K562 (cell line): ENCODE measurements around the gene KLK1. TPM values are rescaled to one million over a fixed set of nuclear protein-coding genes. Genes with fewer than 3 reads are reported as not detected.
A peak's percentile ranks its signal among the peaks of the same experiment; 100 is the strongest.

Source experiments
- ESRRA ChIP-seq: fragments of 450-650 bp; IDR thresholded peaks from 2 replicates; pipeline ENCODE4 v1.6.1; 2014; ENCODE audit warnings: low read depth, mild to moderate bottlenecking, moderate library complexity, borderline replicate concordance
- ETS2 ChIP-seq: IDR thresholded peaks from 2 replicates; pipeline ENCODE4 v1.6.1; 2016; ENCODE audit warnings: borderline replicate concordance, missing genetic modification characterization, mild to moderate bottlenecking, moderate library complexity, missing compliant biosample characterization; ENCODE audit not compliant: poor library complexity, severe bottlenecking
- MAFF ChIP-seq: IDR thresholded peaks from 2 replicates; pipeline ENCODE4 v1.6.1; 2012; ENCODE audit warnings: low read length, improper control_type of control experiment
- NELFE ChIP-seq: IDR thresholded peaks from 2 replicates; pipeline ENCODE4 v1.6.1; 2011; ENCODE audit warnings: mild to moderate bottlenecking; ENCODE audit not compliant: insufficient read depth, insufficient read length
- PHB2 ChIP-seq: fragments of 450-650 bp; IDR thresholded peaks from 2 replicates; pipeline ENCODE4 v1.6.1; 2017; ENCODE audit warnings: low read depth
- PKNOX1 ChIP-seq: fragments of 450-650 bp; IDR thresholded peaks from 2 replicates; pipeline ENCODE4 v1.6.1; 2016
- PPARD ChIP-seq: fragments of 250-450 bp; sonication (Bioruptor Pico); IDR thresholded peaks from 2 replicates; pipeline ENCODE4 v1.8.0; 2022; ENCODE audit warnings: inconsistent platforms, mild to moderate bottlenecking, moderate library complexity
- RBM15 ChIP-seq: fragments of 200-400 bp; formaldehyde crosslinking; IDR thresholded peaks from 2 replicates; pipeline ENCODE4 v1.6.1; 2018; ENCODE audit warnings: mild to moderate bottlenecking, low read length, moderate library complexity; ENCODE audit not compliant: insufficient read depth
- YBX1 ChIP-seq: fragments of 450-650 bp; IDR thresholded peaks from 2 replicates; pipeline ENCODE4 v1.7.1; 2016; ENCODE audit warnings: mild to moderate bottlenecking
- polyA plus RNA-seq, 8 experiments: library from polyadenylated mRNA; depleted of rRNA in 4 of 8; stranded (reverse) in 5 of 8; unstranded in 3 of 8; fragments of >200 nt; fragmentation: Nextera tagmentation in 2 of 8; fragmentation: Illumina TruSeq in 1 of 8; extraction: Ambion mirVana in 2 of 8; extraction: Trizol in 1 of 8; gene quantifications; 2 replicates each; pipeline versions ENCODE4 v1.2.1 to v1.2.3, GENCODE V29; 2011 to 2014; ENCODE audit warnings: inconsistent platforms in 1 of 8, missing spikeins in 1 of 8
- total RNA-seq, 7 experiments: library from RNA; depleted of rRNA in 6 of 7; stranded (reverse); fragments of >200 nt in 6 of 7; fragmentation: Illumina TruSeq in 2 of 7; extraction: Trizol in 2 of 7; gene quantifications; 2 replicates each; pipeline versions ENCODE4 v1.2.1 to v1.2.3, GENCODE V29; 2011 to 2021; ENCODE audit warnings: low replicate concordance in 1 of 7
- TF ChIP-seq, protein P1 (sequence below): fragments of 450-650 bp; IDR thresholded peaks from 2 replicates; pipeline ENCODE4 v1.6.1; 2016; ENCODE audit warnings: low read depth
- TF ChIP-seq, protein P2 (sequence below): fragments of 450-650 bp; formaldehyde crosslinking; IDR thresholded peaks from 2 replicates; pipeline ENCODE4 v1.4.0; 2020; ENCODE audit warnings: mild to moderate bottlenecking, moderate library complexity
- TF ChIP-seq, protein P3 (sequence below): fragments of 150-350 bp; conservative IDR thresholded peaks from 2 replicates; pipeline ENCODE4 v1.6.1; 2014; ENCODE audit warnings: low read length
- TF ChIP-seq, protein P4 (sequence below), 2 experiments: fragments of 450-650 bp in 1 of 2; sonication (generic) in 1 of 2; formaldehyde crosslinking in 1 of 2; IDR thresholded peaks in 1 of 2; conservative IDR thresholded peaks in 1 of 2; 2 replicates each; pipeline versions ENCODE4 v1.6.1 to v1.8.1; 2016 to 2023; ENCODE audit warnings: mild to moderate bottlenecking in 2 of 2, moderate library complexity in 2 of 2, inconsistent platforms in 1 of 2, missing genetic modification reagents in 1 of 2

The KLK1 gene
- total and polyA plus RNA-seq, 9 of the 15 experiments (the other 6 are each of a cell fraction or from before 2014, with no cell fraction given) = 0.87 to 15.4 (median 9.1) TPM

DNA sequence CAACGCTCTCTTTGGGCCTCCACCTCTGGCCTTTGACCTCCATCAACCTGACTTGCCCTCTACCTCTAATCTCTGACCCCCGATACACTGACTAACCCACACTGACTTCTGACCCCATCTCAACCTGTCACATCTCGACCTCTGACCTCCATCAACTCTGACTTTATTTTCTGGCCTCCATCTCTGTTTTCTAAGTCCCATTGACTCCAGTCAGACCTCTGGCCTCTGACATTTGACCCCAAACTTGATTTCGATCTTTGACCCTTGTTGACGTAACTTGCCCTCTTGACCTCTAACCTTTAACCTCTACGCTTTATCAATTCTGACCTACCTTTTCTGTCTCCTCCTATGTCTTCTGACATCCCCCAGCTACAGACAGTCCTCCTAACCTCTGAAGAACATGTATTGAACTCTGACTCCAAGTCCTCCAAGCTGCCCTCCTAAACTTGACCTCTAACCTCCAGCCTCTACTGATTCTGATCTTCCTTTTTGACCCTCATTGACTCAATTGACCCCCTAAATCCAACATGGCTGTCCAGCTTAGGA, 32.6 kb downstream of the KLK1 start (continued):
- TF ChIP-seq, protein P1, sequence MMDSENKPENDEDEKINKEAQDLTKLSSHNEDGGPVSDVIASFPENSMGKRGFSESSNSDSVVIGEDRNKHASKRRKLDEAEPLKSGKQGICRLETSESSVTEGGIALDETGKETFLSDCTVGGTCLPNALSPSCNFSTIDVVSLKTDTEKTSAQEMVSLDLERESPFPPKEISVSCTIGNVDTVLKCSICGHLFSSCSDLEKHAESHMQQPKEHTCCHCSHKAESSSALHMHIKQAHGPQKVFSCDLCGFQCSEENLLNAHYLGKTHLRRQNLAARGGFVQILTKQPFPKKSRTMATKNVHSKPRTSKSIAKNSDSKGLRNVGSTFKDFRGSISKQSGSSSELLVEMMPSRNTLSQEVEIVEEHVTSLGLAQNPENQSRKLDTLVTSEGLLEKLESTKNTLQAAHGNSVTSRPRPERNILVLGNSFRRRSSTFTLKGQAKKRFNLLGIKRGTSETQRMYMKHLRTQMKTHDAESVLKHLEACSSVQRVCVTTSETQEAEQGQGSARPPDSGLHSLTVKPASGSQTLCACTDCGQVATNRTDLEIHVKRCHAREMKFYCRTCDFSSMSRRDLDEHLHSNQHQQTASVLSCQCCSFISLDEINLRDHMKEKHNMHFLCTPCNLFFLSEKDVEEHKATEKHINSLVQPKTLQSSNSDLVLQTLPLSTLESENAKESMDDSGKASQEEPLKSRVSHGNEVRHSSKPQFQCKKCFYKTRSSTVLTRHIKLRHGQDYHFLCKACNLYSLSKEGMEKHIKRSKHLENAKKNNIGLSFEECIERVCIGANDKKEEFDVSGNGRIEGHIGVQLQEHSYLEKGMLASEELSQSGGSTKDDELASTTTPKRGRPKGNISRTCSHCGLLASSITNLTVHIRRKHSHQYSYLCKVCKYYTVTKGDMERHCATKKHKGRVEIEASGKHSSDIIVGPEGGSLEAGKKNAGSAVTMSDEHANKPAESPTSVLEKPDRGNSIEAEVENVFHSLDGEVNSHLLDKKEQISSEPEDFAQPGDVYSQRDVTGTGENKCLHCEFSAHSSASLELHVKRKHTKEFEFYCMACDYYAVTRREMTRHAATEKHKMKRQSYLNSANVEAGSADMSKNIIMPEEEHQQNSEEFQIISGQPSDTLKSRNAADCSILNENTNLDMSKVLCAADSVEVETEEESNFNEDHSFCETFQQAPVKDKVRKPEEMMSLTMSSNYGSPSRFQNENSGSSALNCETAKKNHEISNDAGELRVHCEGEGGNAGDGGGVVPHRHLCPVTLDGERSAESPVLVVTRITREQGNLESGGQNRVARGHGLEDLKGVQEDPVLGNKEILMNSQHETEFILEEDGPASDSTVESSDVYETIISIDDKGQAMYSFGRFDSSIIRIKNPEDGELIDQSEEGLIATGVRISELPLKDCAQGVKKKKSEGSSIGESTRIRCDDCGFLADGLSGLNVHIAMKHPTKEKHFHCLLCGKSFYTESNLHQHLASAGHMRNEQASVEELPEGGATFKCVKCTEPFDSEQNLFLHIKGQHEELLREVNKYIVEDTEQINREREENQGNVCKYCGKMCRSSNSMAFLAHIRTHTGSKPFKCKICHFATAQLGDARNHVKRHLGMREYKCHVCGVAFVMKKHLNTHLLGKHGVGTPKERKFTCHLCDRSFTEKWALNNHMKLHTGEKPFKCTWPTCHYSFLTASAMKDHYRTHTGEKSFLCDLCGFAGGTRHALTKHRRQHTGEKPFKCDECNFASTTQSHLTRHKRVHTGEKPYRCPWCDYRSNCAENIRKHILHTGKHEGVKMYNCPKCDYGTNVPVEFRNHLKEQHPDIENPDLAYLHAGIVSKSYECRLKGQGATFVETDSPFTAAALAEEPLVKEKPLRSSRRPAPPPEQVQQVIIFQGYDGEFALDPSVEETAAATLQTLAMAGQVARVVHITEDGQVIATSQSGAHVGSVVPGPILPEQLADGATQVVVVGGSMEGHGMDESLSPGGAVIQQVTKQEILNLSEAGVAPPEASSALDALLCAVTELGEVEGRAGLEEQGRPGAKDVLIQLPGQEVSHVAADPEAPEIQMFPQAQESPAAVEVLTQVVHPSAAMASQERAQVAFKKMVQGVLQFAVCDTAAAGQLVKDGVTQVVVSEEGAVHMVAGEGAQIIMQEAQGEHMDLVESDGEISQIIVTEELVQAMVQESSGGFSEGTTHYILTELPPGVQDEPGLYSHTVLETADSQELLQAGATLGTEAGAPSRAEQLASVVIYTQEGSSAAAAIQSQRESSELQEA = no peak
- no peak for TF ChIP-seq MAFF
- no peak for TF ChIP-seq RBM15
- 0 out of 2 replicates have a peak, but pooled peaks have one; percentile 12 for TF ChIP-seq PKNOX1
- TF ChIP-seq YBX1 = no peak
- TF ChIP-seq ESRRA = peak; percentile 73
- TF ChIP-seq, protein P2, sequence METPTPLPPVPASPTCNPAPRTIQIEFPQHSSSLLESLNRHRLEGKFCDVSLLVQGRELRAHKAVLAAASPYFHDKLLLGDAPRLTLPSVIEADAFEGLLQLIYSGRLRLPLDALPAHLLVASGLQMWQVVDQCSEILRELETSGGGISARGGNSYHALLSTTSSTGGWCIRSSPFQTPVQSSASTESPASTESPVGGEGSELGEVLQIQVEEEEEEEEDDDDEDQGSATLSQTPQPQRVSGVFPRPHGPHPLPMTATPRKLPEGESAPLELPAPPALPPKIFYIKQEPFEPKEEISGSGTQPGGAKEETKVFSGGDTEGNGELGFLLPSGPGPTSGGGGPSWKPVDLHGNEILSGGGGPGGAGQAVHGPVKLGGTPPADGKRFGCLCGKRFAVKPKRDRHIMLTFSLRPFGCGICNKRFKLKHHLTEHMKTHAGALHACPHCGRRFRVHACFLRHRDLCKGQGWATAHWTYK (CRISPR knock-in tag) = no peak
- TF ChIP-seq, protein P3, sequence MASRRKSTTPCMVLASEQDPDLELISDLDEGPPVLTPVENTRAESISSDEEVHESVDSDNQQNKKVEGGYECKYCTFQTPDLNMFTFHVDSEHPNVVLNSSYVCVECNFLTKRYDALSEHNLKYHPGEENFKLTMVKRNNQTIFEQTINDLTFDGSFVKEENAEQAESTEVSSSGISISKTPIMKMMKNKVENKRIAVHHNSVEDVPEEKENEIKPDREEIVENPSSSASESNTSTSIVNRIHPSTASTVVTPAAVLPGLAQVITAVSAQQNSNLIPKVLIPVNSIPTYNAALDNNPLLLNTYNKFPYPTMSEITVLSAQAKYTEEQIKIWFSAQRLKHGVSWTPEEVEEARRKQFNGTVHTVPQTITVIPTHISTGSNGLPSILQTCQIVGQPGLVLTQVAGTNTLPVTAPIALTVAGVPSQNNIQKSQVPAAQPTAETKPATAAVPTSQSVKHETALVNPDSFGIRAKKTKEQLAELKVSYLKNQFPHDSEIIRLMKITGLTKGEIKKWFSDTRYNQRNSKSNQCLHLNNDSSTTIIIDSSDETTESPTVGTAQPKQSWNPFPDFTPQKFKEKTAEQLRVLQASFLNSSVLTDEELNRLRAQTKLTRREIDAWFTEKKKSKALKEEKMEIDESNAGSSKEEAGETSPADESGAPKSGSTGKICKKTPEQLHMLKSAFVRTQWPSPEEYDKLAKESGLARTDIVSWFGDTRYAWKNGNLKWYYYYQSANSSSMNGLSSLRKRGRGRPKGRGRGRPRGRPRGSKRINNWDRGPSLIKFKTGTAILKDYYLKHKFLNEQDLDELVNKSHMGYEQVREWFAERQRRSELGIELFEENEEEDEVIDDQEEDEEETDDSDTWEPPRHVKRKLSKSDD = no peak
- TF ChIP-seq ETS2 (tag) = no peak
- no peak for TF ChIP-seq PPARD (CRISPR knock-in tag)
- no peak for TF ChIP-seq PHB2
- TF ChIP-seq, protein P4, sequence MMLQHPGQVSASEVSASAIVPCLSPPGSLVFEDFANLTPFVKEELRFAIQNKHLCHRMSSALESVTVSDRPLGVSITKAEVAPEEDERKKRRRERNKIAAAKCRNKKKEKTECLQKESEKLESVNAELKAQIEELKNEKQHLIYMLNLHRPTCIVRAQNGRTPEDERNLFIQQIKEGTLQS (IDR thresholded peaks at IDR 0.05) = no peak
- TF ChIP-seq, protein P4 (CRISPR knock-in tag; conservative IDR thresholded peaks at IDR 0.05) = no peak
- TF ChIP-seq NELFE = no peak
